GM15510 (cell line): ENCODE measurements around the gene PTPN5.

Experiments
- POLR2A ChIP-seq: IDR thresholded peaks from 3 replicates; pipeline ENCODE4 v1.6.1; 2011; ENCODE audit warnings: borderline replicate concordance; ENCODE audit not compliant: insufficient read length; ENCODE audit errors: extremely low read depth

The PTPN5 gene

DNA sequence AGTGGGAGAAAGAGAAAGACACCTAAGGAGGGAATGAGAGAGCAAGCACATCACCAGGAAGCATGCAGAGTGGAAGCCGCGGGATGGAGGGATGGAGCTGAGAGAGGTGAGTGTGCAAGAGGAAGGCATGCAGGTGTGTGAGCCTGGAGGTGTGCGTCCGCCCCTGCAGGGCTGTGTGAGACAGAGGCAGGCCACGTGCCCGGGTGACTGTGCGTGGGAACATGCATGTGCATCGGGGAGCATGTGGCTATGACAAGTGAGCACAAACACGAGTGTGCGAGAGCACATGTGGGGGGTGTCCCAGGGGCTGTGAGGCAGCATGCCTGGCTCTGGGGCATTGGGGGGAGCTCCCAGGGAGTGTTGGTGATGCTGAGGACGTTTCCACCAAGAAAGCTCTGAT is 29.9 kb downstream of the PTPN5 start:
- TF ChIP-seq POLR2A, result no peak

DNA sequence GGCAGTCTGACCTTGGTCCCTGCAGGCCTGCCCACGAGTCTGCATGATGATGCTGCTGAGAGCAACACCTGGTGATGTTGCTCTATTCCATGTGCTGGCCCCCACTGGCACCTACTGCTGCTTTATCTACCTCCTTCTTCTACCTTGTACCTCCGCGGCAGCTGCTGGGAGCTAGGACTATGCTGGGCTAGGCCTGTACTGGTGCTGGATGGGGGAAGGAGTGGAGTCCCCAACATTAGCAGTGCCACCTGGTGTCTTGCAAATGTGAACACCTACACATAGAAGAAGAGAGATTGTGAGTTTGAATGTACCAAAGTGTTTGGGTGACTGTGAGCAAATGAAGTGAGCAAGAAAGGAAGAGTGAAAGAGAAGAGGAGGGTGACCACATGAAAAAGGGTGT is 30.5 kb downstream of the PTPN5 start:
- TF ChIP-seq POLR2A, result no peak

DNA sequence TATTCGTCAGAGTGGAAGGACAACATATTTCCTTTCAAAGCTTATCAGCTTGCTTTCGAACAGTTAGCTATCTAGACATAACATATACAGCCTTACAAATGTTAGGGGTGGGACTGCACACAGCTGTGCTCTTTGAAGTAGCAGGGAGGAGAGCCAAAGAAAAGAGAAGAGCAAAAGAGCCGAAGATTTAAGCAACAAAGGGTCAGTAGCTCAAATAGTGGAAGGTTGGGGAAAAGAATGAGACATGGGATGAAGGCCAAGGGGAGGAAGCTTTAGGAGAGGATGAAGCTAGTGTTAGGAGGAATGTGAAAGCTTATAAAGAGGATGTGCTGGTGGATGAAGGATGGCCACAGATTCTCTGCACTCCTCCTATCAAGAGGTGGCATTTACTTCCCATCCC is 33.8 kb downstream of the PTPN5 start:
- TF ChIP-seq POLR2A, result no peak

DNA sequence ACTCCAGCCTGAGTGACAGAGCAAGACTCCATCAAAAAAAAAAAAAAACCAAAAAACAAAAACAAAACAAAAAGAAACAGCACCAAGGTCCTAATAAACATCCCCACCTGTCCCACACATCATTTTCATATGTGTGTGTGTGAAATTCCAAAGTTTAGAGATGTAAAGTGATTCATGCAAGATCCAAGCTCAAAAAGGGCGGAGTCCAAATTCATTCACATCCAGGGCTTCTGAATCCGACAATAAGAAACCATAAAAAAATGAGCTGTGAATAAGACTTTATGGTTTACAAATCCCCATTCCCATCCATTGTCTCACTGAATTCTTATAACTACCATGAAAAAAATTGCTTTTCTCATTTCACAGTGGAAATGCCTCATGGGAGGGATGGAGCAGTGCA is 34.7 kb downstream of the PTPN5 start:
- no peak for TF ChIP-seq POLR2A

DNA sequence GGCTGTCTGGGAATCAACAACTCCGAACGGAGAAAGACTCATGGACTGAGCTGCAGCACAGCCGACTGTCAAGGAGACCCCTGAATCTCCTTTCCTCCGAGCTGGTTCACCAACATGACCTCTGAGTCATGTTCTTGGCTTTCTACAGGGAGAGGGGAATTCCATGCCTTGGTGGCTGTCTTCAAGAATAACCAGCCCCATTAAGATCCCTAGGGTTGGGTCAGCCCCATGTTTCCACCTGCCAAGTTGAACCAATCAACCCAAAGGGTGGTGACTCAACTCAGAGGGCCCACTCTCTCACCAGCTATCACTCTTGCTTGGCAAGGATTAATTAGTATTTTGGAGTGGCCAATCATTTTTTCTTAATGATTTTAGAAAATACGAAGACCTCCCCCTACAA is 37.3 kb downstream of the PTPN5 start:
- TF ChIP-seq POLR2A, result no peak

DNA sequence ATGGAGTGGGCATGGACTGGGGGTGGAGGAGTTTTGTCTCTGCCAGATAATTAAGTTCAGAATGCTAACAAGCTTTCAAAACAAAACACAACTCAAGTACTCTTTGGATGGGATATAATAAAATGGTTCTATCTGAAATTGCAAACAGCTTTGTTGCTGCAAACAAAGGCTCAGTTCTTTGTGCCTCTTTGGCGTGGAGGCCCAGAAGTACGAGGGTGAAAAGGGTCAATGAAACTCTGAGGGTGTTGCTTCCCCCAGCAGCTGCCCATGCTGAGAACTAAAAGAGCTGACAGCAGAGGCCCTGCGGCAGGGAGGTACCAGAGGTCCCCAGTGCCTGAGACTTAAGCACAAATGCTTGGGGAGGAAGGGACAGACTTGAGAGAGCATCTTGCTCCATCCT is 39.1 kb downstream of the PTPN5 start:
- no peak for TF ChIP-seq POLR2A

DNA sequence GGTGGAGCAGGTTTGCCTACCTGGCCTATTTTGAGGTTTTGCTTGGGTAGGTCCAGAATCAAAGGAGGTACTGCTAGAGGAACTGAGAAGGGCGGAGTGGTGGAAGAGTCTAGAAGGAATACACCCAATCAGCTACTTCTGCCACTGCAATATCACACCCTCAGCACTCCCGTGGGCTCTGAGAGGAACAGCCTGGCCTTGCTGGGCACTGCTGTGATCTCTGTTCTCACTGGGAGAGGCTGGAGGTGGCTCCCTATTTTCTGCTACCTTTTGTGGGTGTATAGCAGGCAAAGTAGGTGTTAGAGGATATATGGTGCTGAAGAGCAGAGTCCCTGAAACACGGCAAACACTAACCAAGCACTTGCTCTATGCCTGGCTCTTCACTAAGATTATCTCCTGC is 40.7 kb downstream of the PTPN5 start:
- no peak for TF ChIP-seq POLR2A

DNA sequence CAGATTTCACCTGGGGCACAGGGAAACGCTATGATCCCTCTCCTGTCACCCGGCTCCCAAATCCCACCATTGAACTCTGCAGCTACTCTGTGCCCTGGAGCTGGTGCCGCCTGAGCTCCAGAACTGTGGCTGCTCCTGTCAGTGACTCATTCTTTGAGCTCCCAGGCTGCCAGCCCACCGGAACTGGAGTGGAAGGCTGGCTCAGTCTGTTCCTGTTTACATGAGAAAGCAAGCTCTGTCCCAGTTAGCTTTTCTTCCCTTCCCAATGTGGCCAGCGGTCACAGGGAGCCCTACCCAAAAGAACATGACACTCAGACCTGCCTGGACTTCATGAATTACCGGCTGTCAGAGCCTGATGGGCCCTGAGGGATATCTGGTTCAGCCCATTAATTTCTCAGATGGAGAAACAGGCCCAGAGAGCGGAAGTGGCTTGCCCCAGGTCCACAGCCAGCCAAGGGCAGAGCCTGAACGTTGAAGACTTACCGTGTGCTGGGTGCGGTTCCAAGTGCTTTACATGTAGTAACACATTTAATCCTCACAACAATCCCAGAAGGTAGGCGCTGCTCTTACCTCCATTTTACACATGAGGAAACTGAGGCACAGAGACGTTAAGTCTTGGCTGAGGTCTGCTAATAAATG is 41.8 kb downstream of the PTPN5 start:
- no peak for TF ChIP-seq POLR2A

DNA sequence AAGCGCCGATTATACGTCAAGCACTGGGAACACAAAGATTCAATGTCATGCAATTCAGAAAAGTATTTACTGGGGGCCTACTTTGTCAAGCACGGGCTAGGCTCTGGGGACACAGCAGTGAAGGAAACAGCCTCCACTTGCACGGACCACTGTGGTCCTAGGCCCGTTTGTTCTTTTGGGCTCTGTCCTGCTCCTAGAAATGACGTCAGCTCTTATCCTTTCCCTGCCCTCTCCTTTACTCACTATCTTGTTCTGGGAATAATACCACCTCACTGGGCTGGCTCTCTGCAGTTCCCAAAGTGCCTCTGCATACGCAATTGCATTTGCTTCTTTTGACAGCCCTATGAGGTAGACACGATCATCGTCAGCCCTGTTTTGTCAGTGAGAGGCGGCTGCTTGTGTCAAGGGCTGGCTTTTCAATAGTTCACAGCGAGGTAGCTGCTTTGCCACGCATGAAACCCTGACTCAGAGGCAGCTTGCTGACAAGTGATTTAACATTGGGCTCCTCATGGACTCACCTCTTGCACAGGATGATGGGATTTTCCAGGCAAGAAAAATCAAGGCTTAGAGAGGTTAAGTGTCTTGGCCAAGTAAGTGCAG is 42.7 kb downstream of the PTPN5 start:
- TF ChIP-seq POLR2A, result no peak

DNA sequence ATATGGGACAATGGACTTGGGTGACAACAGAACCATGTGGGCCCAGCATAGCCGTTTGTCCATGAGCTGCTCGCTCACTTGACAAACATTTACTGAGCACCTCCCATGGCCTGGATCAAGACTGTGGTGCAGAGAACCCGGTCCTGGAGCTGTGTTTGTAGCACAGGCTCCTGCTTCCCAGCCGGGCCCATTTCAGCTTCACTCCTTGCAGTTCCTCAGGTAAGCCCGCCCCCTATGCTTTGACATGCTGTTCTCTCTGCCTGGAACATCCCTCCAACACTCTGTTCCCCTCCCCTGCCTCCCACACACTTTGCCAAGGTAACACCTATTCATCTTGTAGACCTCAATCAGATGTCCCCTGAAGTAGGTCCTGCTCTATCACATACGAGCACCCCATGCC is 46.3 kb downstream of the PTPN5 start:
- TF ChIP-seq POLR2A, result no peak

DNA sequence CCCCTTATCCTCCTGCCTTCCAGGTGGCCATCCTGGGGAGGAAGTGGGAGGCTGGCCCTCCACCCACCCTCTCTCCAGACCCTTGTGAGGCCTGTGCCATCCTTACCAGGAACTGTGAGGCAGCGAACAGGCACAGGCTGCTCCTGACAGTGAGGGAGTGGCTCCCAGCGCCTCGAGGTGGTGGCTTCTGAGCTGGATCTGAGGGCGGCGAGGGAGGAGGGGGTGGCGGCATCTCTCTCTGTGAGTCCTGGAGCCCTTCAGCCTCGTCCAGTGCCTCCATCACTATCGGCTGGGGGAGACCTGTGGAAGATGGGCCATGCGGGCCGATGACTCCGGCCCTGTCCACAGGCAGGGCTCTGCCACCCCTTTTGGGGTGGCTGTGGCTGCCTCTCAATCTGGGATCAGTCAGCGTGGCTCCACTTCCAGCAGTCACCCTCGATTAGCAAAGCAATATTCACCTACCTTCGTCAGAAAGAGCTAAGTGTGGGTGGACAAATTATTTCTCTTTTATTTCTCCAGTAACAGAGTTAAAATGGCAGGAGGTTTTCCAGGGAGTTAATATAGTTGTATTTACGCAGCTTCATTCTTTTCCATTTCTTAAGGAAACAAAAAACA is 47.6 kb downstream of the PTPN5 start:
- no peak for TF ChIP-seq POLR2A

DNA sequence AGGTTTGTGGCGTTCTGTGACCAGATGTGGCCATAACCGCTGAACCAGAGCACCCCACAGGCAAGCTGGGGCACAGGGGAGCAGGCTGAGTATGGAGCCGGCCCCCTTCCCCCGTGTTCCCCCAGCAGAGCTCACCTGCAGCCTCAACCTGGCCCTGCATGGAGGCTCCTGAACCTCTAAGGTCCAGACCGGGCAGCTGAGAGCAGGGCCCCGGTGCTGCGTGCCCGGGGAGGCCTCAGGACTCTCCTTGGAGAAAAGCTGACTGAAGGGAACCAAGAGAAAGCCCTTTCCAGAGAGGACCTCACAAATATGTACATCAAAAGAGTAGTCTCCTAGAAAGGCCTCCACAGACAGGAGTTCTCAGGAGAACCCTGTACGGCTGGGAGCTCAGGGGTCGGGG is 48.2 kb downstream of the PTPN5 start:
- TF ChIP-seq POLR2A, result no peak

DNA sequence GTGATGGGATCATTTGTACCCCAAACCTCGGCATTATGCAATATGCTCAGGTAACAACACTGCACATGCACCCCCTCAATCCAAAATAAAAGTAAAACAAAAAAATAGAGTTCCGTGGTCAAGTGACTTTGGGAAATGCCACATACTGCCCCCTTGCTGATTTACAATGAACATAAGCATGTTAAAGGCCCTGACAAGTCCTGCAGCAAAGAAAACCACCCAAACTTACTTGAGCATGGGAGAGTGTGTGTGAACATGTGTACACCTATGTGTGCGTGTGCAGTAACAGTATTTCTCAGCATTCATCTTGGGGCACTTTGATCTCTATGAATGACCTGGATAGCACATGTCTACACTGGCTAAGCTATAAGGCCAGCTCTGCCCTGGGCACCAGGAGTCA is 49.8 kb downstream of the PTPN5 start:
- TF ChIP-seq POLR2A, result no peak

DNA sequence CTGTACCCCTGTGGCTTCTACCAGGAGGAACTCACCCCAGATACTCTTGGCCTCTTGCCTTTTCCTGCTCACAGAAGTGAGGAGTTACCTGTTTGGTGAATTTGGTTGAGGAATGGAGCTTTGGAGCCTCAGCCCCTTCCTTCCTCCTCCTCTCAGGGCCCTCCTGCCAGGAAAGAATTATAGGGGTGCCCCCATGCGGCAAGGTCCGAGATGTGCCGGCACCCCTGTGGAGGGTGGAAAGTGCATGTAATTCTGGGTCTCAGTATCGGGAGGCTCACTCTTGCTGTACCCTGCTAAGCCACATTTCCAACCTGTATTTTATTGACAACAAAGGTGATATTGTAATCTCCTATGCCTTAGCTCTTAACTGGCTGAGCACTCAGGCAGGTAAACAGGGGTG is 51.9 kb downstream of the PTPN5 start:
- TF ChIP-seq POLR2A, result no peak

DNA sequence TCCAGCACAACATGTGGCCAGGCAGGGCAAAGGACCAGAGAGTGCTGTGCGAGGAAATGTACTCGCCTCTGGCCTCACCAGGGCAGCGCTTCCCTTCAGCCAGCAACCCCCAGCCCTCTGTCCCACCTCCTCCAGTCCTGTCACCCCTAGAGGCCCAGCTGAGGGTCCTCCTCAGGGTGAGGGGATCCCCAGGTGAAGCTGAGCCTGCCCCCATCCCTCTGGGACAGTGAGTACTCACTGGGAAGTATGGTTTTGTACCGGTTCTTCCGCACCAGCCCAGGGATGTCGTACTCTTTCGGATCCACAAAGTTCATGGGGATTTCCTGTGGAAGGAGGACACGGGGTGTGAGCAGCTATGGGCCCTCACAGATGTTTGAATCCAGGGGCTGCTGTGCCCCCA is 54.0 kb downstream of the PTPN5 start:
- no peak for TF ChIP-seq POLR2A

DNA sequence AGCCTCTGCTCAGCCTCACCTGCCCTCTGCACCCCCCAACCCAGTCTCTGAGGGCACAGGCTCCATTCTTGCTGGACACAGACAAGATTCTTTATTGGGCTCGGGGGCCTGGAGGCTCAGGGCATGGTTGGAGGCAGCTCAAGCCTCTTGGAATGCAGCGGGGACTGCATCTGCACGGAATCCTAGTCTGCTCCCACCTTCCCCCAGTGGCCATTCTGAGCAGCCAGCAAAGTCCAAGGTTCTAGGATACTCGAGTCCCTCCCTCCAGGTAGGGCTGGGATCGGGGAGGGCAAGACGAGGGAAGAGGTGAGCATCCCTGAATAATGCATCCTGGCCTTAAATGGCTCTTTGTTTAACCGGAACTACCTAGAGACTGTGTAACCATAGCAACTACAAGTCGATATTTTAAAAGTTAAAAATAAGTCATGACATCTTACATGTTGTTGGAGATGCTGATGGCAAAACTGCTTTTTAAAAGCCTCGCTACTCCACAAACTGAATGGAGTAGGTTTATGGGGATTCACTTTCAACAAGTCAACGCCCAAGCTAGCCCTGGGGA is 54.9 kb downstream of the PTPN5 start:
- no peak for TF ChIP-seq POLR2A
